Lower lobe of right lung (tissue), 2 donors: ENCODE measurements around the gene ABLIM1. TPM values are rescaled to one million over a fixed set of nuclear protein-coding genes. Genes with fewer than 3 reads are reported as not detected.

Experiments
- ATAC-seq, 2 donors: fragments of 200-7000 bp; cut with Tn5 transposase; one replicate each; pipeline ENCODE4 v1.9.1; 2020 to 2022; ENCODE audit warnings: mild to moderate bottlenecking in 2 of 2, moderate library complexity in 2 of 2
- DNase-seq: peaks from one replicate; pipeline ENCODE4 v3.0.0-alpha.2; 2020
- H3K27ac ChIP-seq: fragments of 200-600 bp; one replicate; pipeline ENCODE4 v1.8.0; 2022
- H3K27me3 ChIP-seq: fragments of 200-600 bp; one replicate; pipeline ENCODE4 v1.8.0; 2022; ENCODE audit warnings: low read depth
- H3K36me3 ChIP-seq: fragments of 200-600 bp; one replicate; pipeline ENCODE4 v1.8.0; 2022; ENCODE audit warnings: mild to moderate bottlenecking
- H3K4me1 ChIP-seq: fragments of 200-600 bp; one replicate; pipeline ENCODE4 v1.8.0; 2022
- H3K4me3 ChIP-seq: fragments of 200-600 bp; one replicate; pipeline ENCODE4 v1.8.0; 2022; ENCODE audit warnings: mild to moderate bottlenecking
- H3K9me3 ChIP-seq: fragments of 200-600 bp; one replicate; pipeline ENCODE4 v1.8.0; 2022
- intact Hi-C: fragments of 100-400 bp; cut with DNase I; formaldehyde crosslinking; loops from one replicate; pipeline ENCODE4 v1.11.0; 2022
- total RNA-seq: library from RNA; stranded (reverse); fragmentation: NEBNext Ultra II Directional; extraction: Animal tissue kit (Norgen Biotek cat#: 25700); gene quantifications from one replicate; pipeline ENCODE4 v1.2.1, GENCODE V29; 2021
- TF ChIP-seq, protein P1 (sequence below): fragments of 200-600 bp; IDR thresholded peaks from one replicate; pipeline ENCODE4 v1.8.0; 2022; ENCODE audit warnings: antibody characterized with exemption, mild to moderate bottlenecking
- donor health status: DM: no; HTN: yes; CAD: no; lungs with severe emphysema.

Gene ABLIM1
- total RNA-seq, 1 donor from 2014 or later, result 106 TPM

- intact Hi-C loops, result no loop called here
- no peaks in the 10 kb centered on the region for H3K4me1 ChIP-seq
- H3K36me3 ChIP-seq, result peaks cover 6% of the 10 kb centered on the region
- no peak overlapping the region for H3K4me3 ChIP-seq
- TF ChIP-seq, protein P1, sequence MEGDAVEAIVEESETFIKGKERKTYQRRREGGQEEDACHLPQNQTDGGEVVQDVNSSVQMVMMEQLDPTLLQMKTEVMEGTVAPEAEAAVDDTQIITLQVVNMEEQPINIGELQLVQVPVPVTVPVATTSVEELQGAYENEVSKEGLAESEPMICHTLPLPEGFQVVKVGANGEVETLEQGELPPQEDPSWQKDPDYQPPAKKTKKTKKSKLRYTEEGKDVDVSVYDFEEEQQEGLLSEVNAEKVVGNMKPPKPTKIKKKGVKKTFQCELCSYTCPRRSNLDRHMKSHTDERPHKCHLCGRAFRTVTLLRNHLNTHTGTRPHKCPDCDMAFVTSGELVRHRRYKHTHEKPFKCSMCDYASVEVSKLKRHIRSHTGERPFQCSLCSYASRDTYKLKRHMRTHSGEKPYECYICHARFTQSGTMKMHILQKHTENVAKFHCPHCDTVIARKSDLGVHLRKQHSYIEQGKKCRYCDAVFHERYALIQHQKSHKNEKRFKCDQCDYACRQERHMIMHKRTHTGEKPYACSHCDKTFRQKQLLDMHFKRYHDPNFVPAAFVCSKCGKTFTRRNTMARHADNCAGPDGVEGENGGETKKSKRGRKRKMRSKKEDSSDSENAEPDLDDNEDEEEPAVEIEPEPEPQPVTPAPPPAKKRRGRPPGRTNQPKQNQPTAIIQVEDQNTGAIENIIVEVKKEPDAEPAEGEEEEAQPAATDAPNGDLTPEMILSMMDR, result no peak
- H3K9me3 ChIP-seq, result no peaks in the 10 kb centered on the region
- H3K27ac ChIP-seq, result no peak overlapping the region
- no peaks in the 10 kb centered on the region for H3K27me3 ChIP-seq
- ATAC-seq (no peak), DNase-seq (no peak)
Observed at GRCh38 chr10:114429581-114430335, 228.3 kb downstream of the ABLIM1 start.

- no peaks in the 10 kb centered on the region for H3K36me3 ChIP-seq
- ATAC-seq (peak; percentile 14 to 20), DNase-seq (no peak)
- H3K4me1 ChIP-seq, result no peaks in the 10 kb centered on the region
- no peaks in the 10 kb centered on the region for H3K9me3 ChIP-seq
- intact Hi-C loops, result no loop called here
- TF ChIP-seq, protein P1, result no peak
- H3K27ac ChIP-seq, result peak overlapping the region; percentile 33
- no peaks in the 10 kb centered on the region for H3K27me3 ChIP-seq
- H3K4me3 ChIP-seq, result no peak overlapping the region
Observed at GRCh38 chr10:114427124-114427852, 230.8 kb downstream of the ABLIM1 start.

- intact Hi-C loops, result no loop called here
- Histone ChIP-seq H3K36me3 (no peaks in the 10 kb centered on the region), H3K27me3 (no peaks in the 10 kb centered on the region), H3K9me3 (no peaks in the 10 kb centered on the region), H3K27ac (no peak overlapping the region), H3K4me1 (no peaks in the 10 kb centered on the region), H3K4me3 (no peak overlapping the region)
- ATAC-seq (no peak), DNase-seq (no peak)
- TF ChIP-seq, protein P1, result no peak
Observed at GRCh38 chr10:114426476-114426875, 231.6 kb downstream of the ABLIM1 start.

- no peak for ATAC-seq
- TF ChIP-seq, protein P1, result no peak
- H3K36me3 ChIP-seq, result no peaks in the 10 kb centered on the region
- H3K27ac ChIP-seq, result no peak overlapping the region
- no peak overlapping the region for H3K4me3 ChIP-seq
- no peaks in the 10 kb centered on the region for H3K27me3 ChIP-seq
- no peaks in the 10 kb centered on the region for H3K4me1 ChIP-seq
- intact Hi-C loops, result no loop called here
- no peak for DNase-seq
- no peaks in the 10 kb centered on the region for H3K9me3 ChIP-seq
Observed at GRCh38 chr10:114420811-114421485, 237.1 kb downstream of the ABLIM1 start.

DNA sequence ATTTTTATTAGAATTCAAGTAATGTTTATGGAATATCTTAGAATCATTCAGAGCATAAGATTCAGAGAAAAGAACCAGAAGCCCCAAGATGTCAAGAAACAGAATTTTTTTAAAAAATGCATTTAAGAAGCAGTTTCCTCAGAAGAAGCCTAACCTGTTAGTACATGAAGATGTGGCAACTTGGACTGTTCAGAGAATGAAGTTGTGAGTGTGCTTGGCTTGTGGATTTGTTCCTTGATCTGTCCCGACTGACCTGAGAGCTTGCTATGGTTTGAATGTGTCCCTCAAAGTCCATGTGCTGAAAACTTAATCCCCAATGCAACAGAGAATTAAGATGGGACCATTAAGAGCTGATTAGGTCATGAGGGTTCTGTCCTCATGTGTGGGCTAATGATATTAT is 240.0 kb downstream of the ABLIM1 start:
- H3K36me3 ChIP-seq, result no peaks in the 10 kb centered on the region
- DNase-seq (no peak), ATAC-seq (no peak)
- H3K4me3 ChIP-seq, result no peak overlapping the region
- no peaks in the 10 kb centered on the region for H3K27me3 ChIP-seq
- H3K4me1 ChIP-seq, result peaks cover 7% of the 10 kb centered on the region
- no peak overlapping the region for H3K27ac ChIP-seq
- H3K9me3 ChIP-seq, result no peaks in the 10 kb centered on the region
- intact Hi-C loops, result no loop called here
- TF ChIP-seq, protein P1, result no peak
